ENCODE measurements around the gene NKX3-2.

Gene NKX3-2

GRCh38 chr4:13544606-13545393 is 492 bp upstream of the NKX3-2 start:
- peaks cover 26% of the 10 kb centered on the region for H3K4me1 Mint-ChIP-seq
- peaks cover 6% of the 10 kb centered on the region for H3K9me3 Mint-ChIP-seq
- peak overlapping the region; percentile 69 to 87 (median 77) for H3K27ac Mint-ChIP-seq
- peaks cover 4% of the 10 kb centered on the region for H3K36me3 Mint-ChIP-seq (ENCODE audit: low read depth)
- no peak for TF ChIP-seq CTCF (IDR thresholded peaks at IDR 0.05; ENCODE audit: unreplicated experiment in 3 of 3)
- peak overlapping the region; percentile 90 to 99 (median 97) for H3K4me3 Mint-ChIP-seq
- H3K27me3 Mint-ChIP-seq (ENCODE audit: low read depth): peaks cover 88% of the 10 kb centered on the region

GRCh38 chr4:13543032-13543838 is 1.1 kb downstream of the NKX3-2 start:
- Mint-ChIP-seq H3K27me3 (ENCODE audit: low read depth) (peaks cover 88% of the 10 kb centered on the region), H3K9me3 (no peaks in the 10 kb centered on the region), H3K27ac (peak overlapping the region in 1 of 3 experiments; percentile 21), H3K4me1 (peaks cover 18% of the 10 kb centered on the region), H3K4me3 (peak overlapping the region; percentile 83 to 90 (median 86)), H3K36me3 (ENCODE audit: low read depth) (peaks cover 4% of the 10 kb centered on the region)
- TF ChIP-seq CTCF (IDR thresholded peaks at IDR 0.05; ENCODE audit: unreplicated experiment in 3 of 3): no peak

- Mint-ChIP-seq H3K27ac (no peak overlapping the region), H3K27me3 (ENCODE audit: low read depth) (peaks cover 88% of the 10 kb centered on the region), H3K4me3 (peak overlapping the region; percentile 83 to 90 (median 86))
Measured at GRCh38 chr4:13542577-13543031, 1.7 kb downstream of the NKX3-2 start.

GRCh38 chr4:13541720-13542576 is 2.4 kb downstream of the NKX3-2 start:
- Mint-ChIP-seq H3K36me3 (ENCODE audit: low read depth) (peaks cover 4% of the 10 kb centered on the region), H3K4me1 (peaks cover 16% of the 10 kb centered on the region), H3K27me3 (ENCODE audit: low read depth) (peaks cover 92% of the 10 kb centered on the region), H3K9me3 (peaks cover 2% of the 10 kb centered on the region), H3K27ac (no peak overlapping the region), H3K4me3 (peak overlapping the region; percentile 83 to 90 (median 86))
- TF ChIP-seq CTCF (IDR thresholded peaks at IDR 0.05; ENCODE audit: unreplicated experiment in 3 of 3): peak; percentile 30 to 52 (median 34)

More at GRCh38 chr4:13542577-13543031, 1.7 kb downstream of the NKX3-2 start:
- H3K36me3 Mint-ChIP-seq (ENCODE audit: low read depth): peaks cover 4% of the 10 kb centered on the region
- no peak for TF ChIP-seq CTCF (IDR thresholded peaks at IDR 0.05; ENCODE audit: unreplicated experiment in 3 of 3)
- no peaks in the 10 kb centered on the region for H3K9me3 Mint-ChIP-seq
- peaks cover 18% of the 10 kb centered on the region for H3K4me1 Mint-ChIP-seq

GRCh38 chr4:13541176-13541604 is 3.1 kb downstream of the NKX3-2 start:
- no peak overlapping the region for H3K27ac Mint-ChIP-seq
- peaks cover 5% of the 10 kb centered on the region for H3K9me3 Mint-ChIP-seq
- H3K4me3 Mint-ChIP-seq: peak overlapping the region; percentile 66 to 69 (median 69)
- H3K36me3 Mint-ChIP-seq (ENCODE audit: low read depth): peaks cover 4% of the 10 kb centered on the region
- TF ChIP-seq CTCF (IDR thresholded peaks at IDR 0.05; ENCODE audit: unreplicated experiment in 3 of 3): no peak
- H3K4me1 Mint-ChIP-seq: peaks cover 8% of the 10 kb centered on the region
- peaks cover 92% of the 10 kb centered on the region for H3K27me3 Mint-ChIP-seq (ENCODE audit: low read depth)
